HG03354 (cell line): ENCODE data around the gene ZRSR2.
"Not testable (repeated sequence)": the region's sequence is repeated elsewhere in the genome, so short reads cannot be mapped to it uniquely, and the experiment has no call there.

Experiments used
- ATAC-seq: cut with Tn5 transposase; IDR thresholded peaks from one replicate; pipeline ENCODE4 v1.9.1; 2021; ENCODE audit warnings: mild to moderate bottlenecking; ENCODE audit not compliant: unreplicated experiment, poor library complexity, severe bottlenecking

Gene ZRSR2

GRCh38 chrX:15789979-15790768, at the start of gene ZRSR2:
TSS of gene ZRSR2 (plus strand) at chrX:15790484. CDS start at chrX:15790496, 12 bp downstream.
- ATAC-seq, result peak; percentile 92

- no peak for ATAC-seq
Measured at GRCh38 chrX:15744181-15744867, 46.0 kb upstream of the ZRSR2 start.

- ATAC-seq, result no peak
Measured at GRCh38 chrX:15745179-15745578, 45.1 kb upstream of the ZRSR2 start.

- ATAC-seq, result not testable (repeated sequence)
Measured at GRCh38 chrX:15746651-15747050, 43.6 kb upstream of the ZRSR2 start.

- ATAC-seq, result no peak
Measured at GRCh38 chrX:15747626-15748173, 42.6 kb upstream of the ZRSR2 start.

GRCh38 chrX:15748841-15749240, 41.4 kb upstream of the ZRSR2 start:
- no peak for ATAC-seq

- peak; percentile 84 for ATAC-seq
Measured at GRCh38 chrX:15749642-15750610, 40.4 kb upstream of the ZRSR2 start.

GRCh38 chrX:15750611-15751154, 39.6 kb upstream of the ZRSR2 start:
- no peak for ATAC-seq

GRCh38 chrX:15751155-15751819, 39.0 kb upstream of the ZRSR2 start:
- peak; percentile 67 for ATAC-seq

GRCh38 chrX:15755091-15755490, 35.2 kb upstream of the ZRSR2 start:
- no peak for ATAC-seq

GRCh38 chrX:15758140-15758539, 32.1 kb upstream of the ZRSR2 start:
- no peak for ATAC-seq

GRCh38 chrX:15759886-15760285, 30.4 kb upstream of the ZRSR2 start:
- not testable (repeated sequence) for ATAC-seq

- ATAC-seq, result no peak
Measured at GRCh38 chrX:15761564-15762191, 28.6 kb upstream of the ZRSR2 start.

- no peak for ATAC-seq
Measured at GRCh38 chrX:15769300-15769954, 20.9 kb upstream of the ZRSR2 start.

- peak; percentile 88 for ATAC-seq
Measured at GRCh38 chrX:15781961-15782699, 8.2 kb upstream of the ZRSR2 start.

- ATAC-seq, result no peak
Measured at GRCh38 chrX:15785176-15785750, 5.0 kb upstream of the ZRSR2 start.

GRCh38 chrX:15786915-15787314, 3.4 kb upstream of the ZRSR2 start:
- no peak for ATAC-seq
